Fibroblast of lung (primary cell): ENCODE measurements around the gene THRB.

Source experiments
- EZH2 ChIP-seq: IDR thresholded peaks from 2 replicates; pipeline ENCODE4 v1.5.1; 2012; ENCODE audit warnings: low read length, control low read depth, mild to moderate bottlenecking; ENCODE audit errors: missing control alignments
- TF ChIP-seq, protein P1 (sequence below), 2 donors: IDR thresholded peaks in 1 of 2; conservative IDR thresholded peaks in 1 of 2; 1 replicate in 1 of 2; 2 replicates in 1 of 2; pipeline ENCODE4 v1.5.1; 2011 to 2012; ENCODE audit warnings: low read length in 2 of 2, control low read depth in 1 of 2, inconsistent platforms in 1 of 2, low read depth in 1 of 2, mild to moderate bottlenecking in 1 of 2

DNA sequence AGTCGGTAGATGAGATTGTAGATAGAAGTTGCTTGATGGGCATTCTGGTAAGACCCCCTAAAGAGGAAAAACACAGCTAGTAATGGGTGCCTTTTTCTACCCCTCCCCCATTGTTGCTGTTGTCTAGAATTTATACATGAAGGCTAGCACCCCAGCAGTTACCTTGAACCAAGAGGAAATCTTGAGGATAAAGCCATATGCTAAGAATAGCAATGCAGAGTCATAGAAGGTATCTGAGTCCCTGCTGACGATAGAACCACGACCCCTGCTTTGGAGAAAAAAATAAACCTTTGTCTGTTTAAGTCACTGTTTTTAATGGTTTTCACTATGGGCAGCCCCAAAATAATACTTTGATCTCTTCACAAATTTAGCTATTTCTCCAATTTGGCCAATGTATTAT lies 162.6 kb downstream of the THRB start:
- TF ChIP-seq, protein P1, sequence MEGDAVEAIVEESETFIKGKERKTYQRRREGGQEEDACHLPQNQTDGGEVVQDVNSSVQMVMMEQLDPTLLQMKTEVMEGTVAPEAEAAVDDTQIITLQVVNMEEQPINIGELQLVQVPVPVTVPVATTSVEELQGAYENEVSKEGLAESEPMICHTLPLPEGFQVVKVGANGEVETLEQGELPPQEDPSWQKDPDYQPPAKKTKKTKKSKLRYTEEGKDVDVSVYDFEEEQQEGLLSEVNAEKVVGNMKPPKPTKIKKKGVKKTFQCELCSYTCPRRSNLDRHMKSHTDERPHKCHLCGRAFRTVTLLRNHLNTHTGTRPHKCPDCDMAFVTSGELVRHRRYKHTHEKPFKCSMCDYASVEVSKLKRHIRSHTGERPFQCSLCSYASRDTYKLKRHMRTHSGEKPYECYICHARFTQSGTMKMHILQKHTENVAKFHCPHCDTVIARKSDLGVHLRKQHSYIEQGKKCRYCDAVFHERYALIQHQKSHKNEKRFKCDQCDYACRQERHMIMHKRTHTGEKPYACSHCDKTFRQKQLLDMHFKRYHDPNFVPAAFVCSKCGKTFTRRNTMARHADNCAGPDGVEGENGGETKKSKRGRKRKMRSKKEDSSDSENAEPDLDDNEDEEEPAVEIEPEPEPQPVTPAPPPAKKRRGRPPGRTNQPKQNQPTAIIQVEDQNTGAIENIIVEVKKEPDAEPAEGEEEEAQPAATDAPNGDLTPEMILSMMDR (conservative IDR thresholded peaks at IDR 0.05 in 1 of 2, IDR thresholded peaks at IDR 0.05 in 1 of 2; ENCODE audit: low read depth in 1 of 2, low read length in 2 of 2): no peak
- no peak for TF ChIP-seq EZH2
